Measurements from ENCODE around the gene BMP8A. TPM values are rescaled to one million over a fixed set of nuclear protein-coding genes. Genes with fewer than 3 reads are reported as not detected.

Gene BMP8A
- total and polyA plus RNA-seq, 9 of the 15 experiments (the other 6 are each of a cell fraction or from before 2014, with no cell fraction given): 0.05 to 0.31 TPM; not detected in 7

DNA sequence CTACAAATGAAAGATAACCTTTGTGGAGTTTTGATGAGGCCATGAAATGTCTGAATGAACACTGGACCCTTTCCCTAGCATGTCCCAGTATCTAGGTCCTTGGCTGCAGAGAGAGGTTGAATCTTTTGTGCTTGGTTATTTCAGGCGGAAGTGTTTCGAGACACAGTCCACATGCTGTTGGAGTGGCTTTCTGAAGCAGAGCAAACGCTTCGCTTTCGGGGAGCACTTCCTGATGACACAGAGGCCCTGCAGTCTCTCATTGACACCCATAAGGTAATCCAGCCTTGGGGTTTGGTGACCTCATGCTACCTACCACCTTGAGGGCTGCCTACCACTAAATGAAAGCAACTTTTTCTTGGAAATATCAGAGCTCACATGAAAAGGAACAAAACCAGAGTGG is 38.9 kb upstream of the BMP8A start:
- Histone ChIP-seq H3K4me1 (replicated peaks in 1 of 2; ENCODE audit: control insufficient read depth in 2 of 2, insufficient read depth in 2 of 2, low read length in 2 of 2) (no peaks in the 10 kb centered on the region), H3K36me3 (ENCODE audit: control insufficient read depth, insufficient read depth, low read length) (peaks cover 94% of the 10 kb centered on the region), H3K9me3 (replicated peaks; ENCODE audit: control insufficient read depth, insufficient read depth, low read depth, low read length) (no peaks in the 10 kb centered on the region), H3K4me3 (no peak overlapping the region), H3K27me3 (ENCODE audit: control insufficient read depth in 2 of 2, insufficient read depth in 2 of 2, low read length in 2 of 2) (no peaks in the 10 kb centered on the region), H3K9me1 (ENCODE audit: control insufficient read depth, insufficient read depth, low read length) (no peaks in the 10 kb centered on the region), H4K20me1 (replicated peaks; ENCODE audit: control insufficient read depth, insufficient read depth, low read length) (no peaks in the 10 kb centered on the region), H3K79me2 (ENCODE audit: control insufficient read depth, insufficient read depth, low read length) (no peaks in the 10 kb centered on the region), H3K4me2 (ENCODE audit: insufficient read depth, low read length) (no peak overlapping the region), H2AFZ (ENCODE audit: low read depth, low read length) (no peak overlapping the region), H3K9ac (ENCODE audit: insufficient read depth in 1 of 2, low read depth in 2 of 2, low read length in 2 of 2) (no peak overlapping the region), H3K27ac (ENCODE audit: extremely low read depth, low read depth, low read length) (no peak overlapping the region)
- ChIA-PET POLR2A (no interaction called here), CTCF (ENCODE audit: low intra/inter-chr PET ratio) (interaction anchor here (0.6 kb wide), 1 partner anchor 263 kb away, joined by 5 read pairs; no protein-coding TSS in a partner anchor)
- in situ Hi-C loops (cut with MboI) (no loop called here), intact Hi-C loops (cut with micrococcal nuclease) (no loop called here)
- BruUV-seq (replicated peaks): no TSS peak
- 92% methylated on average over 5 of the region's 5 CpGs for WGBS (ENCODE audit: insufficient coverage, low coverage, missing lambda C conversion rate)
- ATAC-seq (no peak), FAIRE-seq (no peak), DNase-seq (ENCODE audit: extremely low read depth in 1 of 4, low spot score in 3 of 4) (no peak)
- TF ChIP-seq SAFB2 (IDR thresholded peaks at IDR 0.05; ENCODE audit: borderline replicate concordance, low read depth, low read length, severe bottlenecking) (no peak), PRMT5 (CRISPR knock-in tag; IDR thresholded peaks at IDR 0.05) (no peak), ILK (tag; IDR thresholded peaks at IDR 0.05; ENCODE audit: borderline replicate concordance, low read depth) (no peak), POLR2G (IDR thresholded peaks at IDR 0.05; ENCODE audit: low read depth, low read length) (no peak), NFE2L1 (tag; IDR thresholded peaks at IDR 0.05; ENCODE audit: borderline replicate concordance, low read depth) (no peak)
- TF ChIP-seq, protein P1, sequence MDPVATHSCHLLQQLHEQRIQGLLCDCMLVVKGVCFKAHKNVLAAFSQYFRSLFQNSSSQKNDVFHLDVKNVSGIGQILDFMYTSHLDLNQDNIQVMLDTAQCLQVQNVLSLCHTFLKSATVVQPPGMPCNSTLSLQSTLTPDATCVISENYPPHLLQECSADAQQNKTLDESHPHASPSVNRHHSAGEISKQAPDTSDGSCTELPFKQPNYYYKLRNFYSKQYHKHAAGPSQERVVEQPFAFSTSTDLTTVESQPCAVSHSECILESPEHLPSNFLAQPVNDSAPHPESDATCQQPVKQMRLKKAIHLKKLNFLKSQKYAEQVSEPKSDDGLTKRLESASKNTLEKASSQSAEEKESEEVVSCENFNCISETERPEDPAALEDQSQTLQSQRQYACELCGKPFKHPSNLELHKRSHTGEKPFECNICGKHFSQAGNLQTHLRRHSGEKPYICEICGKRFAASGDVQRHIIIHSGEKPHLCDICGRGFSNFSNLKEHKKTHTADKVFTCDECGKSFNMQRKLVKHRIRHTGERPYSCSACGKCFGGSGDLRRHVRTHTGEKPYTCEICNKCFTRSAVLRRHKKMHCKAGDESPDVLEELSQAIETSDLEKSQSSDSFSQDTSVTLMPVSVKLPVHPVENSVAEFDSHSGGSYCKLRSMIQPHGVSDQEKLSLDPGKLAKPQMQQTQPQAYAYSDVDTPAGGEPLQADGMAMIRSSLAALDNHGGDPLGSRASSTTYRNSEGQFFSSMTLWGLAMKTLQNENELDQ (CRISPR knock-in tag; IDR thresholded peaks at IDR 0.05; ENCODE audit: borderline replicate concordance): no peak
- TF ChIP-seq, protein P2, sequence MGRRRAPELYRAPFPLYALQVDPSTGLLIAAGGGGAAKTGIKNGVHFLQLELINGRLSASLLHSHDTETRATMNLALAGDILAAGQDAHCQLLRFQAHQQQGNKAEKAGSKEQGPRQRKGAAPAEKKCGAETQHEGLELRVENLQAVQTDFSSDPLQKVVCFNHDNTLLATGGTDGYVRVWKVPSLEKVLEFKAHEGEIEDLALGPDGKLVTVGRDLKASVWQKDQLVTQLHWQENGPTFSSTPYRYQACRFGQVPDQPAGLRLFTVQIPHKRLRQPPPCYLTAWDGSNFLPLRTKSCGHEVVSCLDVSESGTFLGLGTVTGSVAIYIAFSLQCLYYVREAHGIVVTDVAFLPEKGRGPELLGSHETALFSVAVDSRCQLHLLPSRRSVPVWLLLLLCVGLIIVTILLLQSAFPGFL (CRISPR knock-in tag; IDR thresholded peaks at IDR 0.05): no peak
- TF ChIP-seq, protein P3, sequence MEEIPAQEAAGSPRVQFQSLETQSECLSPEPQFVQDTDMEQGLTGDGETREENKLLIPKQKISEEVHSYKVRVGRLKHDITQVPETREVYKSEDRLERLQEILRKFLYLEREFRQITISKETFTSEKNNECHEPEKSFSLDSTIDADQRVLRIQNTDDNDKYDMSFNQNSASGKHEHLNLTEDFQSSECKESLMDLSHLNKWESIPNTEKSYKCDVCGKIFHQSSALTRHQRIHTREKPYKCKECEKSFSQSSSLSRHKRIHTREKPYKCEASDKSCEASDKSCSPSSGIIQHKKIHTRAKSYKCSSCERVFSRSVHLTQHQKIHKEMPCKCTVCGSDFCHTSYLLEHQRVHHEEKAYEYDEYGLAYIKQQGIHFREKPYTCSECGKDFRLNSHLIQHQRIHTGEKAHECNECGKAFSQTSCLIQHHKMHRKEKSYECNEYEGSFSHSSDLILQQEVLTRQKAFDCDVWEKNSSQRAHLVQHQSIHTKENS (CRISPR knock-in tag; IDR thresholded peaks at IDR 0.05): no peak
- TF ChIP-seq, protein P4, sequence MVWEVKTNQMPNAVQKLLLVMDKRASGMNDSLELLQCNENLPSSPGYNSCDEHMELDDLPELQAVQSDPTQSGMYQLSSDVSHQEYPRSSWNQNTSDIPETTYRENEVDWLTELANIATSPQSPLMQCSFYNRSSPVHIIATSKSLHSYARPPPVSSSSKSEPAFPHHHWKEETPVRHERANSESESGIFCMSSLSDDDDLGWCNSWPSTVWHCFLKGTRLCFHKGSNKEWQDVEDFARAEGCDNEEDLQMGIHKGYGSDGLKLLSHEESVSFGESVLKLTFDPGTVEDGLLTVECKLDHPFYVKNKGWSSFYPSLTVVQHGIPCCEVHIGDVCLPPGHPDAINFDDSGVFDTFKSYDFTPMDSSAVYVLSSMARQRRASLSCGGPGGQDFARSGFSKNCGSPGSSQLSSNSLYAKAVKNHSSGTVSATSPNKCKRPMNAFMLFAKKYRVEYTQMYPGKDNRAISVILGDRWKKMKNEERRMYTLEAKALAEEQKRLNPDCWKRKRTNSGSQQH (CRISPR knock-in tag; IDR thresholded peaks at IDR 0.05): no peak
- TF ChIP-seq, protein P5, sequence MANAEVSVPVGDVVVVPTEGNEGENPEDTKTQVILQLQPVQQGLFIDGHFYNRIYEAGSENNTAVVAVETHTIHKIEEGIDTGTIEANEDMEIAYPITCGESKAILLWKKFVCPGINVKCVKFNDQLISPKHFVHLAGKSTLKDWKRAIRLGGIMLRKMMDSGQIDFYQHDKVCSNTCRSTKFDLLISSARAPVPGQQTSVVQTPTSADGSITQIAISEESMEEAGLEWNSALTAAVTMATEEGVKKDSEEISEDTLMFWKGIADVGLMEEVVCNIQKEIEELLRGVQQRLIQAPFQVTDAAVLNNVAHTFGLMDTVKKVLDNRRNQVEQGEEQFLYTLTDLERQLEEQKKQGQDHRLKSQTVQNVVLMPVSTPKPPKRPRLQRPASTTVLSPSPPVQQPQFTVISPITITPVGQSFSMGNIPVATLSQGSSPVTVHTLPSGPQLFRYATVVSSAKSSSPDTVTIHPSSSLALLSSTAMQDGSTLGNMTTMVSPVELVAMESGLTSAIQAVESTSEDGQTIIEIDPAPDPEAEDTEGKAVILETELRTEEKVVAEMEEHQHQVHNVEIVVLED (CRISPR knock-in tag; IDR thresholded peaks at IDR 0.05): no peak

Measured in K562 (cell line).